Hepatocyte (in vitro differentiated cells): ENCODE data around the gene CELF4.

Experiments
- EZH2 ChIP-seq: fragments of 200-600 bp; sonication (generic); IDR thresholded peaks from 2 replicates; pipeline ENCODE4 v1.6.1; 2016; ENCODE audit warnings: antibody characterized with exemption, mild to moderate bottlenecking, borderline replicate concordance
- EZH2phosphoT487 ChIP-seq: fragments of 200-600 bp; sonication (generic); IDR thresholded peaks from one replicate; pipeline ENCODE4 v1.6.1; 2018; ENCODE audit warnings: antibody characterized with exemption, mild to moderate bottlenecking, low read depth, moderate library complexity; ENCODE audit not compliant: unreplicated experiment, severe bottlenecking
- TF ChIP-seq, protein P1 (sequence below): fragments of 200-600 bp; sonication (generic); IDR thresholded peaks from 2 replicates; pipeline ENCODE4 v1.5.1; 2016; ENCODE audit warnings: antibody characterized with exemption, mild to moderate bottlenecking; ENCODE audit not compliant: poor library complexity

DNA sequence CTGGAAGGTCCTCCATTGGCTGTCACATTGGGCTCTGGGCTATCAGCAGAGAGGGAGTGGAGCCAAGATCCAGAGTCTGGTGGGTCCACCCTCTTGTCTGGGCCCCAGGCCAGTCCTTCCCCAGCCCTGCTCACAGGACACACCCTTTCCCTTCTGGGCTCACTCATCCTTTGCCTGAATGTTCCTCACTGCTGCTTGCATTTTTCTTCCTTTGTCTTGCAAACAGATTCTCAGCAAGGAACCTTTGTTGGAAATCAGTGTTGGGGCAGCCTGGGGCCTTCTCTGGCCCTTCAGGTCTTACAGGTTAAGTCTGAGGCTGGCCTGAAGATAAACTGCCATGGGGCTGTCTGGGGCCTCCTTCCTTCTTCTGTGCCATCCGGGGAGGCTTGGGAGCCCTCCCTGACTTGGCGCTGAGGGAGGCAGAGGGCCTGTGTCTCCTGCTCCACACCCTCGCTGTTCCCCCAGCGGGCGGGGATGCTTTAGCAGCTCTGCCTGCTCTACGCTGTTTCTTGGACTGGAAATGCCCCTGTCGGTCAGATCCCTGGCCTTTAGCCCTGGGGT lies 11.5 kb upstream of the CELF4 start:
- TF ChIP-seq, protein P1, sequence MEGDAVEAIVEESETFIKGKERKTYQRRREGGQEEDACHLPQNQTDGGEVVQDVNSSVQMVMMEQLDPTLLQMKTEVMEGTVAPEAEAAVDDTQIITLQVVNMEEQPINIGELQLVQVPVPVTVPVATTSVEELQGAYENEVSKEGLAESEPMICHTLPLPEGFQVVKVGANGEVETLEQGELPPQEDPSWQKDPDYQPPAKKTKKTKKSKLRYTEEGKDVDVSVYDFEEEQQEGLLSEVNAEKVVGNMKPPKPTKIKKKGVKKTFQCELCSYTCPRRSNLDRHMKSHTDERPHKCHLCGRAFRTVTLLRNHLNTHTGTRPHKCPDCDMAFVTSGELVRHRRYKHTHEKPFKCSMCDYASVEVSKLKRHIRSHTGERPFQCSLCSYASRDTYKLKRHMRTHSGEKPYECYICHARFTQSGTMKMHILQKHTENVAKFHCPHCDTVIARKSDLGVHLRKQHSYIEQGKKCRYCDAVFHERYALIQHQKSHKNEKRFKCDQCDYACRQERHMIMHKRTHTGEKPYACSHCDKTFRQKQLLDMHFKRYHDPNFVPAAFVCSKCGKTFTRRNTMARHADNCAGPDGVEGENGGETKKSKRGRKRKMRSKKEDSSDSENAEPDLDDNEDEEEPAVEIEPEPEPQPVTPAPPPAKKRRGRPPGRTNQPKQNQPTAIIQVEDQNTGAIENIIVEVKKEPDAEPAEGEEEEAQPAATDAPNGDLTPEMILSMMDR = no peak
- TF ChIP-seq EZH2phosphoT487 (no peak), EZH2 (no peak)
